K562 (cell line): ENCODE results near the gene AP1M2. TPM values are rescaled to one million over a fixed set of nuclear protein-coding genes. Genes with fewer than 3 reads are reported as not detected.

ENCODE experiments used
- ETS2 ChIP-seq: IDR thresholded peaks from 2 replicates; pipeline ENCODE4 v1.6.1; 2016; ENCODE audit warnings: borderline replicate concordance, missing genetic modification characterization, mild to moderate bottlenecking, moderate library complexity, missing compliant biosample characterization; ENCODE audit not compliant: poor library complexity, severe bottlenecking
- FOXA1 ChIP-seq: fragments of 450-650 bp; IDR thresholded peaks from 2 replicates; pipeline ENCODE4 v1.6.1; 2016; ENCODE audit warnings: mild to moderate bottlenecking, borderline replicate concordance
- FOXP1 ChIP-seq: sonication (generic); formaldehyde crosslinking; IDR thresholded peaks from 2 replicates; pipeline ENCODE4 v1.8.0; 2022; ENCODE audit warnings: mild to moderate bottlenecking, missing genetic modification reagents
- FUS ChIP-seq: fragments of 200-400 bp; formaldehyde crosslinking; optimal IDR thresholded peaks from 2 replicates; pipeline ENCODE3; 2017; ENCODE audit warnings: low read depth, low read length
- HNRNPH1 ChIP-seq: fragments of 200-400 bp; formaldehyde crosslinking; optimal IDR thresholded peaks from 2 replicates; pipeline ENCODE3; 2017; ENCODE audit warnings: low read depth, mild to moderate bottlenecking, low read length, moderate library complexity
- MXD1 ChIP-seq: fragments of 250-450 bp; sonication (Bioruptor Pico); IDR thresholded peaks from 2 replicates; pipeline ENCODE4 v1.8.0; 2021; ENCODE audit warnings: borderline replicate concordance, mild to moderate bottlenecking, moderate library complexity; ENCODE audit not compliant: poor library complexity, severe bottlenecking
- NCOA1 ChIP-seq: fragments of 450-650 bp; IDR thresholded peaks from 2 replicates; pipeline ENCODE4 v1.6.1; 2016; ENCODE audit warnings: low read depth
- NFYB ChIP-seq: IDR thresholded peaks from 2 replicates; pipeline ENCODE4 v1.6.1; 2011; ENCODE audit warnings: mild to moderate bottlenecking, moderate library complexity; ENCODE audit not compliant: insufficient read length; ENCODE audit errors: extremely low read depth
- NONO ChIP-seq, 2 experiments: fragments of 200-400 bp in 1 of 2; fragments of 450-650 bp in 1 of 2; formaldehyde crosslinking in 1 of 2; IDR thresholded peaks; 2 replicates each; pipeline ENCODE4 v1.6.1; 2017; ENCODE audit warnings: low read depth in 2 of 2, mild to moderate bottlenecking in 2 of 2, moderate library complexity in 2 of 2, low read length in 1 of 2
- NR2C2 ChIP-seq, 2 experiments: fragments of 200-800 bp in 1 of 2; sonication (Bioruptor generic) in 1 of 2; sonication (generic) in 1 of 2; formaldehyde crosslinking in 1 of 2; IDR thresholded peaks; 2 replicates each; pipeline versions ENCODE4 v1.6.1 to v1.8.0; 2016 to 2022; ENCODE audit warnings: mild to moderate bottlenecking in 1 of 2, missing compliant biosample characterization in 1 of 2, missing genetic modification characterization in 1 of 2, missing genetic modification reagents in 1 of 2
- PATZ1 ChIP-seq: fragments of 250-450 bp; sonication (Bioruptor Pico); IDR thresholded peaks from 2 replicates; pipeline ENCODE4 v1.5.0; 2020; ENCODE audit warnings: mild to moderate bottlenecking, borderline replicate concordance
- SMAD3 ChIP-seq: fragments of 450-650 bp; formaldehyde crosslinking; conservative IDR thresholded peaks from 2 replicates; pipeline ENCODE4 v1.4.0; 2020; ENCODE audit warnings: mild to moderate bottlenecking
- TAF9B ChIP-seq: fragments of 450-650 bp; IDR thresholded peaks from 2 replicates; pipeline ENCODE4 v1.6.1; 2018; ENCODE audit warnings: mild to moderate bottlenecking; ENCODE audit not compliant: partially characterized antibody
- TARDBP ChIP-seq: fragments of 450-650 bp; IDR thresholded peaks from 2 replicates; pipeline ENCODE4 v1.6.1; 2016
- TEAD4 ChIP-seq, 2 experiments: sonication (generic) in 1 of 2; formaldehyde crosslinking in 1 of 2; IDR thresholded peaks; 2 replicates each; pipeline versions ENCODE4 v1.6.1 to v1.8.0; 2012 to 2022; ENCODE audit warnings: borderline replicate concordance in 1 of 2, inconsistent platforms in 1 of 2, low read length in 1 of 2, mild to moderate bottlenecking in 1 of 2, missing genetic modification reagents in 1 of 2
- polyA plus RNA-seq, 8 experiments: library from polyadenylated mRNA; depleted of rRNA in 4 of 8; stranded (reverse) in 5 of 8; unstranded in 3 of 8; fragments of >200 nt; fragmentation: Nextera tagmentation in 2 of 8; fragmentation: Illumina TruSeq in 1 of 8; extraction: Ambion mirVana in 2 of 8; extraction: Trizol in 1 of 8; gene quantifications; 2 replicates each; pipeline versions ENCODE4 v1.2.1 to v1.2.3, GENCODE V29; 2011 to 2014; ENCODE audit warnings: inconsistent platforms in 1 of 8, missing spikeins in 1 of 8
- total RNA-seq, 7 experiments: library from RNA; depleted of rRNA in 6 of 7; stranded (reverse); fragments of >200 nt in 6 of 7; fragmentation: Illumina TruSeq in 2 of 7; extraction: Trizol in 2 of 7; gene quantifications; 2 replicates each; pipeline versions ENCODE4 v1.2.1 to v1.2.3, GENCODE V29; 2011 to 2021; ENCODE audit warnings: low replicate concordance in 1 of 7
- TF ChIP-seq, protein P1 (sequence below): fragments of 250-450 bp; sonication (Bioruptor Pico); IDR thresholded peaks from 2 replicates; pipeline ENCODE4 v1.4.0; 2020; ENCODE audit warnings: mild to moderate bottlenecking
- TF ChIP-seq, protein P2 (sequence below): fragments of 250-450 bp; sonication (Bioruptor Pico); IDR thresholded peaks from 2 replicates; pipeline ENCODE4 v1.4.0; 2020; ENCODE audit warnings: borderline replicate concordance
- TF ChIP-seq, protein P3 (sequence below): fragments of 450-650 bp; formaldehyde crosslinking; IDR thresholded peaks from 2 replicates; pipeline ENCODE4 v1.4.0; 2020; ENCODE audit warnings: mild to moderate bottlenecking

Gene AP1M2
- total and polyA plus RNA-seq, 9 of the 15 experiments (the other 6 are each of a cell fraction or from before 2014, with no cell fraction given): 0.33 to 1.4 (median 0.89) TPM; not detected in 1

DNA sequence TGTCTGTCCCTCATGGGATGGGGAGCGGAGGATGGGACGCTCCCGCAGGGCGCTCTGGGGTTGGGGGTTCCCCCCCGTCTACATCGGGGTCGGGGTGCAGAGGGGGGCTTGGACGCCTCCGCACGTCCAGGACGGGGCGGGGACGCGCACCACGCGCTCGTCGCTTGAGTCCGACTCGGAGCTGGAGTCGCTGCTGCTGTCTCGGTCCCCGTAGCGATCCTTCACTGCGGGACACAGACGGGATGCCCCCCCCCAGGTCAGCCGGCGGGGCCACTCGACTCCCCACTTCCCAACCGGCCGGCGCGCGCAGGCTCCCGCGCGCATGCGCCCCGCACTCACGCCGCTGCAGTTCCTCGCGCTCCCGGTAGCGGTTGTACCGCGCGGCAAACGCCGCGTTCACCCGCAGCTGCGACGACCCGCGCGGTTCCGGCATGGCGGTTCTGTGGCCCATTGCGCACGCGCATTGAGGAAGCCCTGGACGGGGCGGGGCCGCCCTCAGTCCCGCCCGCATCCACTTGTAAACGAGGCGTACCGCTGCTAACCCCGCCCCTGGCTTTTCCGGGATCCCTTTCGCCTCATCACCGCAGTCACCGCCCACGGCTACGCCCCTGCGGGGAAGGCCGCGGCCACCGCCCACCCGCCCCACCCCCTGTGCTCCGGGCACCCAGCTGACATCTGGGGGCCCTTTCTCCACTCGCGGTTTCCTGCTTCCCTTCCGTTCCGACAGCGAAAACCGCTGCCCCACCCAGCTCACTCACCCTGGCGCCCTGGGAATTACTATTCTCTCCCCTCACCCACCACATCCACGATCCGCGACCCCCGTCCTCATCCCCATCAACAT, 21.3 kb downstream of the AP1M2 start, which contains the start of gene KRI1 (continued):
- TF ChIP-seq, protein P1, sequence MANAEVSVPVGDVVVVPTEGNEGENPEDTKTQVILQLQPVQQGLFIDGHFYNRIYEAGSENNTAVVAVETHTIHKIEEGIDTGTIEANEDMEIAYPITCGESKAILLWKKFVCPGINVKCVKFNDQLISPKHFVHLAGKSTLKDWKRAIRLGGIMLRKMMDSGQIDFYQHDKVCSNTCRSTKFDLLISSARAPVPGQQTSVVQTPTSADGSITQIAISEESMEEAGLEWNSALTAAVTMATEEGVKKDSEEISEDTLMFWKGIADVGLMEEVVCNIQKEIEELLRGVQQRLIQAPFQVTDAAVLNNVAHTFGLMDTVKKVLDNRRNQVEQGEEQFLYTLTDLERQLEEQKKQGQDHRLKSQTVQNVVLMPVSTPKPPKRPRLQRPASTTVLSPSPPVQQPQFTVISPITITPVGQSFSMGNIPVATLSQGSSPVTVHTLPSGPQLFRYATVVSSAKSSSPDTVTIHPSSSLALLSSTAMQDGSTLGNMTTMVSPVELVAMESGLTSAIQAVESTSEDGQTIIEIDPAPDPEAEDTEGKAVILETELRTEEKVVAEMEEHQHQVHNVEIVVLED (CRISPR knock-in tag): peak; percentile 72
- TF ChIP-seq TAF9B (peak; percentile 33), NFYB (no peak), SMAD3 (CRISPR knock-in tag) (no peak), MXD1 (CRISPR knock-in tag) (no peak), ETS2 (no peak), FOXA1 (no peak), FOXP1 (CRISPR knock-in tag) (no peak), TARDBP (no peak), PATZ1 (no peak), TEAD4 (IDR thresholded peaks at IDR 0.05; ENCODE audit: low read length) (no peak), TEAD4 (CRISPR knock-in tag; IDR thresholded peaks at IDR 0.05; ENCODE audit: borderline replicate concordance) (no peak), NCOA1 (no peak), HNRNPH1 (no peak), NONO (IDR thresholded peaks at IDR 0.05; ENCODE audit: low read depth in 2 of 2, low read length in 1 of 2) (no peak), FUS (peak; percentile 35), NR2C2 (CRISPR knock-in tag; IDR thresholded peaks at IDR 0.05) (no peak), NR2C2 (tag; IDR thresholded peaks at IDR 0.05) (0 out of 2 replicates have a peak, but pooled peaks have one; percentile 49)
- TF ChIP-seq, protein P2, sequence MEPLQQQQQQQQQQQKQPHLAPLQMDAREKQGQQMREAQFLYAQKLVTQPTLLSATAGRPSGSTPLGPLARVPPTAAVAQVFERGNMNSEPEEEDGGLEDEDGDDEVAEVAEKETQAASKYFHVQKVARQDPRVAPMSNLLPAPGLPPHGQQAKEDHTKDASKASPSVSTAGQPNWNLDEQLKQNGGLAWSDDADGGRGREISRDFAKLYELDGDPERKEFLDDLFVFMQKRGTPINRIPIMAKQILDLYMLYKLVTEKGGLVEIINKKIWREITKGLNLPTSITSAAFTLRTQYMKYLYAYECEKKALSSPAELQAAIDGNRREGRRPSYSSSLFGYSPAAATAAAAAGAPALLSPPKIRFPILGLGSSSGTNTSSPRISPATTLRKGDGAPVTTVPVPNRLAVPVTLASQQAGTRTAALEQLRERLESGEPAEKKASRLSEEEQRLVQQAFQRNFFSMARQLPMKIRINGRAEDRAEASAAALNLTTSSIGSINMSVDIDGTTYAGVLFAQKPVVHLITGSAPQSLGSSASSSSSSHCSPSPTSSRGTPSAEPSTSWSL: no peak
- TF ChIP-seq, protein P3, sequence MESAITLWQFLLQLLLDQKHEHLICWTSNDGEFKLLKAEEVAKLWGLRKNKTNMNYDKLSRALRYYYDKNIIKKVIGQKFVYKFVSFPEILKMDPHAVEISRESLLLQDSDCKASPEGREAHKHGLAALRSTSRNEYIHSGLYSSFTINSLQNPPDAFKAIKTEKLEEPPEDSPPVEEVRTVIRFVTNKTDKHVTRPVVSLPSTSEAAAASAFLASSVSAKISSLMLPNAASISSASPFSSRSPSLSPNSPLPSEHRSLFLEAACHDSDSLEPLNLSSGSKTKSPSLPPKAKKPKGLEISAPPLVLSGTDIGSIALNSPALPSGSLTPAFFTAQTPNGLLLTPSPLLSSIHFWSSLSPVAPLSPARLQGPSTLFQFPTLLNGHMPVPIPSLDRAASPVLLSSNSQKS: no peak
